Urinary bladder (tissue), 4 donors: ENCODE data around the gene HSPBP1. TPM values are rescaled to one million over a fixed set of nuclear protein-coding genes. Genes with fewer than 3 reads are reported as not detected.

Source experiments
- DNase-seq: peaks from one replicate; pipeline ENCODE4 v3.0.0-alpha.2; 2015; ENCODE audit errors: extremely low spot score
- H3K27ac ChIP-seq: one replicate; pipeline ENCODE4 v1.5.1; 2013; ENCODE audit warnings: low read depth, mild to moderate bottlenecking, moderate library complexity
- H3K36me3 ChIP-seq: one replicate; pipeline ENCODE4 v1.6.1; 2013; ENCODE audit warnings: mild to moderate bottlenecking, moderate library complexity; ENCODE audit not compliant: insufficient read depth
- H3K4me1 ChIP-seq: one replicate; pipeline ENCODE4 v1.6.1; 2013; ENCODE audit warnings: mild to moderate bottlenecking, moderate library complexity; ENCODE audit not compliant: insufficient read depth
- H3K4me3 ChIP-seq: one replicate; pipeline ENCODE4 v1.5.1; 2013; ENCODE audit warnings: low read depth, low read length
- WGBS: extraction: QIAGEN DNeasy Blood & Tissue Kit; methylation state at CpG from one replicate; pipeline ENCODE4 v1.1.7; 2013; 5-methylcytosine and 5-hydroxymethylcytosine counted together
- polyA plus RNA-seq: library from polyadenylated mRNA; stranded (reverse); fragments of 200-250 nt; gene quantifications from one replicate; pipeline ENCODE4 v1.2.3, GENCODE V29; 2013
- total RNA-seq: library from RNA; depleted of rRNA; stranded (reverse); fragments of >200 nt; gene quantifications from one replicate; pipeline ENCODE4 v1.2.3, GENCODE V29; 2014
- donor health status: healthy with polysubstance abuse.
- donor health status: healthy.

HSPBP1 gene
- total and polyA plus RNA-seq, 2 donors, result 6.5 to 56.3 TPM

DNA sequence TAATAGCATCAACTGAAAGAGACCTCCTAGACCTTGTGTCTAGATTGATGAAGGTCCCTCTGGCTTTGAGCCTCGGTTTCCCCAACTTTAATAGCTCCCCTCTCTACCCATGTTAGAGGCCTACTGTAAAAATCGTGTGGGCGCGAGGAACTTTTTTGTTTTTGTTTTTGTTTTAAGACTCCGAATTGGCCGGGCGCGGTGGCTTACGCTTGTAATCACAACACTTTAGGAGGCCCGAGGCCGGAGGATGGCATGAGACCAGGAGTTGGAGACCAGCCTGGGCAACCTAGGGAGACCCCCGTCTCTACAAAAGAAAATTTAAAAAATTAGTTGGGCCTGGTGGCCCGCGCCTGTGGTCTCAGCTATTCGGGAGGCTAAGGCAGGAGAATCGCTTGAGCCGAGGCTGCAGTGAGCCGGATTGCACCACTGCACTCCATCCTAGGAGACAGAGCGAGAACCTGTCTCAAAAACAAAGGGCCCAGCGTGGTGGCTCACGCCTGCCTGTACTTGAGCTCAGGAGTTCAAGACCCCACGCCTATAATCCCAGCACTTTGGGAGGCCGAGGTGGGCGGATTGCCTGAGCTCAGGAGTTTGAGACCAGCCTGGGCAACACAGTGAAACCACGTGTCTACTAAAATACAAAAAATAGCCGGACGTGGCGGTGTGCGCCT is 20.2 kb downstream of the HSPBP1 start:
- H3K4me1 ChIP-seq, result peaks cover 4% of the 10 kb centered on the region
- H3K27ac ChIP-seq, result peak overlapping the region; percentile 88
- WGBS, result 38% methylated on average over 29 of the region's 29 CpGs
- DNase-seq, result no peak
- peak overlapping the region; percentile 27 for H3K4me3 ChIP-seq
- H3K36me3 ChIP-seq, result no peaks in the 10 kb centered on the region

DNA sequence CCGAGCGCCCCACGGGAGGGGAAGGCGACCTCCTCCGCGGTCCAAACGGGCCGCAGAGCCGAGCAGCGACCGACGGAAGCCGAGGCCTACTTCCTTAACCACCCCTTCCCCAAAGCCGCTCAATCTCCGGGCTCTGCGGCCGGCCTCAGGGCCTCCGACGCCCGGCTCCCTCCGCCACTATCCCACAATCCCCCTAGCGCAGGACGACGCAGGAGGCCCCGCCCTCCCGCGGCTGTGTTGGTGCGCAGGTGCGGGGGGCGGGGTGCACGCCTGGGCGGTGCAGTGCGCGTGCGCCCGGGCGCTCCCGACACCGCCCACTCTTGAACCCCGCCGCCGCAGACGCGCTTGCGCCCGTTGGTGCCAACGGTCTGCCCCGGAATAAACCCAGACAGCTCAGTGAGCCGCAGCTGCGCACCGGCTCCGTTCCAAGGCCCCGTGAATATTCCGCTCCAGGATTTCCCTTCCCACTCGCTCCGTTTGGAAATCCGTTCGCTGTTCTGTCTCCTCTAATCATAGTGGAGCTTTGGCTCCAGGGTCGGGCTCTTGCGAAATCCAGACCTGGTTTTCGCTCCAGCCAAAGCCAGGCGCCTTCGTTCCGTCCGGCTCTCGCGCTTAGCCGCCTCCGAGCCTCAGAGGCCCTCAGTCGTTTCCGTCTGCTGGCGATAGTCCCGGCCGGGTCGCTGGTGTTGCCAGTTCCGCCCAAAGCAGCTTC is 20.9 kb downstream of the HSPBP1 start, which contains the start of gene PPP6R1:
PPP6R1 (minus strand) TSS at position 190 of the 712 bp plus-strand sequence. CDS start 11,914 bp downstream, outside the sequence.
- Histone ChIP-seq H3K36me3 (no peaks in the 10 kb centered on the region), H3K27ac (peak within 1 kb of the TSS; percentile 88), H3K4me1 (peaks cover 4% of the 10 kb centered on the region), H3K4me3 (peak within 1 kb of the TSS; percentile 97)
- DNase-seq, result peak; percentile 99
- under 1% methylated on average over 76 of the region's 76 CpGs for WGBS

GRCh38 chr19:55258476-55258827 is 21.5 kb downstream of the HSPBP1 start:
- peak overlapping the region; percentile 97 for H3K4me3 ChIP-seq
- H3K4me1 ChIP-seq, result peaks cover 4% of the 10 kb centered on the region
- WGBS, result under 1% methylated on average over 53 of the region's 53 CpGs
- DNase-seq, result no peak
- H3K36me3 ChIP-seq, result no peaks in the 10 kb centered on the region
- peak overlapping the region; percentile 73 for H3K27ac ChIP-seq

DNA sequence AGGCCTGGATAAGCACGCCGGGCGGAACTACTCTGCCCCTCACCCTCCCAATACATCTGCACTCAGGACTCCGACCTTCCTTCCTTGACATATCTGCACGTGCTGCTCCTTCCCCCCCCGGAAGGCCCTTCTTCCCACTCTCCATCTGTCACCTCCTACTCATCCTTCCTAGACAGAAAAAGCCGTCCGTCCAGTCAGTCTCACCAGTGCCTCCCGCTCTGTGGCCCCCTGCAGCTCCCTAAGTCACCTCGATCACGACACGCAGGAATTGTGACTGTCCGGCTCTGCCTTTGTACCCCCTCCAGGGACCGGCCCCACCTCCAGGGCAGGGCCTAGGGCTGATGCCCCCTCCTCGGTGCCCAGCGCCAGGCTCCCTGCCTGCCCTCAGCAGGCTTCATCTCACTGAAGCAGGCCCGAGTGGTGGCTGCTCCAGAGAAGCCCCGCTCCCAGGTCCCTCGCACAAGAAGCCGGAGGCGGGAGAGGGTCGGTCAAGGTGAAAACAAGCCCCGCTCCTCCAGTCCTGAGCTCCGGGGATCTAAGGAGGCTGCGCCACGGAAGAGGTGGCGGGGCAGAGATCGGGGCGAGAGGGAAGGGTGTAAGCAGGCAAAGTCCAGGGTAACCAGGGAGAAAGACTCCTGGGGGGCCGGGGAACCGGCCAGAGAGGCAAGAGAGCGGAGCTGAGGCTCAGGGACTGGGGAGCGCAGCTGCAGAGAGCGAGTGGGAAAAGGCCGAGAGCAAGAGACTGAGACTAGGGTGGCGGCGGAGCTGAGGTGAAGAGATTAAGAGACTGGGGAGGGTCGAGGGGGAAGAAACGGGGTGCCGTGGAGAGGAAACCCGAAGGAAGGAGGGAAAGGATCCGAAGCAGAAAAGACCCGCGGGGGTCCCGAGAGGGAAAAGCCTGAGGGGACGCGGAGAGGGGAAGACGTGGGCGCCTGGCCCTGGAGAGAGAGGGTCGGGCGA is 22.2 kb downstream of the HSPBP1 start:
- WGBS, result 3% methylated on average over 51 of the region's 51 CpGs
- Histone ChIP-seq H3K27ac (no peak overlapping the region), H3K4me1 (peaks cover 4% of the 10 kb centered on the region), H3K36me3 (no peaks in the 10 kb centered on the region), H3K4me3 (peak overlapping the region; percentile 97)
- no peak for DNase-seq

- 51% methylated on average over 22 of the region's 22 CpGs for WGBS
- no peaks in the 10 kb centered on the region for H3K36me3 ChIP-seq
- H3K27ac ChIP-seq, result no peak overlapping the region
- H3K4me1 ChIP-seq, result peaks cover 4% of the 10 kb centered on the region
- no peak for DNase-seq
- peak overlapping the region; percentile 97 for H3K4me3 ChIP-seq
Observed at GRCh38 chr19:55256562-55257460, 23.1 kb downstream of the HSPBP1 start.

DNA sequence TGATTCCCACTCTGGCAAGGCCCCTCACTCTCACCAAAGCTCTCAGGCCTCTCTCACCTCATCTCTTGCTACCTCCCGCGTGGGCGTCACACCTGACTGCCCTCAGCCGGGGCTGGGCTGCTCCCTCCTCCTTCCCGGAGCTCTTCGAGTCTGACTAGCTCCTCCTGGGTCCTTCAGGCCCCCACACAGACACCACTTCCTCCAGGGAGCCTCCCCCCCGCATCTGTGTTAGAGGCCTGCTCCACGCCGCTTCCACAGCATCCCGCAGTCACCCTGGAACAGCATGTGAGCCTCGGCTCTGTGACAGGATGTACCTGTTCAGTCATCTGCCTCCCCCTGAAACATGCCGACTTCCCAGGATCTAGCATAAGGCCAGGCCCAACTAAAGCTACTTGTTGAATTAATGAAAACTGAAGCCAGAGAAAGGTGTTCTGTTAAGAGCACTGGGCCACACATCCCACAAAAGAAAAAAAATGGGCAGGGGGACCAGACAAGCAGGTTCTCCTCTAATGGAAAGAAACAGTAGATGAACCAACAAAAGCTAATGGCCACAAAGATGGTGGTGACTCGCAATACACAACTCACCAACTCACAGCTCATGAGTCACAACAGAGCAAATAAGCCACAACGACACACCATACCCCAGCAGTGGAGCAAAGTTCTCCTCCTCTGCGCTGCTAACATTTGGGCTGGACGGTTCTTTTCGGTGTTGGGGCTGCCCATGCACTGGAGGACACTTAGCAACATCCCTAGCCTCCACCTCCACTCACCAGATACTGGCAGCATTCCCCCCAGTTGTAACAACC is 24.1 kb downstream of the HSPBP1 start:
- no peak overlapping the region for H3K4me3 ChIP-seq
- no peak overlapping the region for H3K27ac ChIP-seq
- 63% methylated on average over 17 of the region's 17 CpGs for WGBS
- no peak for DNase-seq
- H3K36me3 ChIP-seq, result no peaks in the 10 kb centered on the region
- peaks cover 4% of the 10 kb centered on the region for H3K4me1 ChIP-seq

GRCh38 chr19:55254625-55254977 is 25.3 kb downstream of the HSPBP1 start:
- DNase-seq, result no peak
- no peaks in the 10 kb centered on the region for H3K36me3 ChIP-seq
- peaks cover 6% of the 10 kb centered on the region for H3K4me1 ChIP-seq
- peak overlapping the region; percentile 6 for H3K4me3 ChIP-seq
- WGBS, result 59% methylated on average over 6 of the region's 6 CpGs
- H3K27ac ChIP-seq, result peak overlapping the region; percentile 28

DNA sequence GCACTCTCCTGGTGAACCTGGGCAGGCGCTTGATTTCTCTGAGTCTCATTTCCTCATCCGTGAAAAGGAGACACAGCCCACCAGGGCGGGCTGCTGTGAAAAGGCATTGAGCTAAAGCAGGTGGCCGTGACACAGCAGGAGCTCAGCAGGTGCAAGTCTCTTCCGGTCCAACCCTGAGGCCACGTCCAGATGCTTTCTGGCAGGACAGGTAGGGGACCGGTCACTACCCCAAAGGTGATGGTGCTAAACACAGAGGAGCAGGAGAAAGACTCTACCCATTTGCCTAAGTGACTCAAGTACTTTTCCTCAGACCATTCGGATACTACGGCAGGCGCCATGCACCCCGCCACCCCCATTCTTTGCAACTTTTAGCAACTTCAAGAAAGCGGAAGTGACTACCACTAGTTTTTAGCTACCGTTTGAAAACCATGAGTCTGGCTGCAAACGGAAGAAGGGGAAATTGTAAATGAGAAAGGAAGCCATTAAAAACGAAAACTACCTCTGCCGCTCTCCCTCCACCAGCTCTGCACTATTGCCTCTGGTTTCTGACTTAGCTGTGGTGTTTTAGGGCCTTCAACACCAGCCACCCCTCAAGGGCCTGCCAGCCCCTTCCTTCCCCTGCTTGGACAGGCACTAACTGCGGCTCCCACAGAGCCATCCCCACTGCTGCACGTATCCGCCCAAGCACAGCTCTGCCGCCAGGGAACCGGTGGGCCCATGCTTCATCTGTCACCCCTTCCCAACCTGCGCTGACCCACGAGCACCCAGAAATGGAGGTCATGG is 25.9 kb downstream of the HSPBP1 start:
- Histone ChIP-seq H3K4me3 (peak overlapping the region; percentile 6), H3K27ac (peak overlapping the region; percentile 28), H3K4me1 (peaks cover 6% of the 10 kb centered on the region), H3K36me3 (no peaks in the 10 kb centered on the region)
- 71% methylated on average over 23 of the region's 23 CpGs for WGBS
- DNase-seq, result no peak

DNA sequence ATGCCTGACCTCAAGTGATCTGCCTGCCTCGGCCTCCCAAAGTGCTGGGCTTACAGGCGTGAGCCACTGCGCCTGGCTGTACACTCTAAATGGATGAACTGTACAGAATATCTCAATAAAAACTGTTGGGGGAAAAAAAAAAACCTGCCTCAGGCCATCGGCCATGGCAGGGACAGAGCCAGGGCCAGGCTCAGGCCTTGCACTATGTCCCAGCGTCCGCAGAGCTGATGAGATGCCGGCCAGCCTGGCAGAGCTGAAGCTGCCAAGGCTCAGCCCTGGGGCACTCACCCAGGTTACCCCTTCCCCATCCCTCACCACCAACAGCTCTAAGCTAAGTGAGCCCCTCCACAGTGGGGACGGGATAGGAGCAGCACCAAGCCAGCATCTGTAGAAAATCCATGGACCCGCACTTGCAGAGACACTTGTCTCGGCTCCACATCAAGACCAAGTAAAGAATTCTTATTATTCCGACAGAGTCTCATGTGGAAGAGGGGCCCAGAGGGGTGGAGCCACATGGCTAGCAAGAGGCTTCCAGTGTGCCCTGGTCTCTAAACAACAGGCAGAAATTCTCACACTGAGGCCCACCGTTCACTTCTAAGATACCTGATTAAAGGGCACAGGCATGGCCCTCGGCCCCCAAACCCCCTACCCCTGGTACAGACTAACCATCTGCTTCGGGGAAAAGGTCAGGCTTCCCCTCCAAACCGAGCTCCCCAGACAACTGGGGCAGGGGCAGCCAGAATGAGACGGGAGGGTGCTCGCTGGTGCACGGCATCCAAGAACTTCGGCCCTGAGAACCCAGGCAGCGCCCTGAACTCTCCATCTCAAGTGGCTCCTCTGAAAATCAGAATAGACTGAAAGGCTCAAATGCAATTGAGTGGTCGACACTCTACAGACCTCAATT is 26.9 kb downstream of the HSPBP1 start:
- Histone ChIP-seq H3K27ac (no peak overlapping the region), H3K36me3 (no peaks in the 10 kb centered on the region), H3K4me3 (no peak overlapping the region), H3K4me1 (peaks cover 6% of the 10 kb centered on the region)
- 80% methylated on average over 21 of the region's 21 CpGs for WGBS
- DNase-seq, result no peak

GRCh38 chr19:55251341-55252081 is 28.4 kb downstream of the HSPBP1 start:
- 69% methylated on average over 19 of the region's 19 CpGs for WGBS
- no peak overlapping the region for H3K4me3 ChIP-seq
- H3K4me1 ChIP-seq, result peaks cover 2% of the 10 kb centered on the region
- DNase-seq, result no peak
- H3K27ac ChIP-seq, result peak overlapping the region; percentile 58
- no peaks in the 10 kb centered on the region for H3K36me3 ChIP-seq
